Effector CD8-positive, alpha-beta T cell (primary cell): ENCODE results near the gene KCNQ2.

Experiments used
- DNase-seq: peaks from one replicate; lab custom pipeline; 2025; lab: John Stamatoyannopoulos, UW

KCNQ2 gene

GRCh38 chr20:63356931-63357879 lies 115.2 kb downstream of the KCNQ2 start:
- DNase-seq: no peak

- no peak for DNase-seq
Measured at GRCh38 chr20:63356511-63356910, 115.9 kb downstream of the KCNQ2 start.

- DNase-seq: no peak
Measured at GRCh38 chr20:63355781-63356295, 116.6 kb downstream of the KCNQ2 start.

- no peak for DNase-seq
Measured at GRCh38 chr20:63354636-63355350, 117.7 kb downstream of the KCNQ2 start.

- no peak for DNase-seq
Measured at GRCh38 chr20:63352811-63353221, 119.6 kb downstream of the KCNQ2 start.

GRCh38 chr20:63351811-63352591 lies 120.5 kb downstream of the KCNQ2 start:
- no peak for DNase-seq

- no peak for DNase-seq
Measured at GRCh38 chr20:63351326-63351700, 121.1 kb downstream of the KCNQ2 start.

- DNase-seq: no peak
Measured at GRCh38 chr20:63350597-63351325, 121.7 kb downstream of the KCNQ2 start.
